ENCODE measurements around the gene CWF19L2.

GRCh38 chr11:107397357-107397756, 60.3 kb downstream of the CWF19L2 start:
- TF ChIP-seq HDAC2 (IDR thresholded peaks at IDR 0.05; ENCODE audit: borderline replicate concordance in 1 of 2, low read depth in 2 of 2, low read length in 2 of 2) (no peak), SIX5 (IDR thresholded peaks at IDR 0.05; ENCODE audit: low read depth, low read length) (no peak)
